Measurements from ENCODE around the gene TARS3.
"Not testable (repeated sequence)": the region's sequence is repeated elsewhere in the genome, so short reads cannot be mapped to it uniquely, and the experiment has no call there.

TARS3 gene

GRCh38 chr15:101654624-101655337 lies 69.5 kb downstream of the TARS3 start:
- not testable (repeated sequence) for DNase-seq (ENCODE audit: low read depth in 2 of 2)

DNA sequence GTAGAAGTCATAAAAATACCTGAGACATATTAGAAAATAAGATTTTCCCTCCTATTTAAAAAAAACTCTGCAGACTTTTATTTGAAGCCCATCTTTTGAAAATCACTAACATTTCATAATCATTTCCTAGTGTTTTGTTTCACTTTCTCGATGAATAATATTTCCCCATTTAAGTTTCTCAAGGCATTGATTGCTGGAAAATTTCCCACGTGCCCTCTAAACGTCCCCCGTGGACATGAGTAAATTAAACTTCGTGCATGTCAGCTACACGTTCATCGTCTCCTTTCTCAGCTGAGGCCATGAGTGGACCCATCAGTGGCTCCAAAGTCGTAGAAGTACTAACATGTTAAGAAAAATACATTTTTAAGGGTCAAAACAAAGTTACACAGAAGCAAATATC lies 70.1 kb downstream of the TARS3 start:
- no peak for DNase-seq (ENCODE audit: low read depth in 2 of 2)

DNA sequence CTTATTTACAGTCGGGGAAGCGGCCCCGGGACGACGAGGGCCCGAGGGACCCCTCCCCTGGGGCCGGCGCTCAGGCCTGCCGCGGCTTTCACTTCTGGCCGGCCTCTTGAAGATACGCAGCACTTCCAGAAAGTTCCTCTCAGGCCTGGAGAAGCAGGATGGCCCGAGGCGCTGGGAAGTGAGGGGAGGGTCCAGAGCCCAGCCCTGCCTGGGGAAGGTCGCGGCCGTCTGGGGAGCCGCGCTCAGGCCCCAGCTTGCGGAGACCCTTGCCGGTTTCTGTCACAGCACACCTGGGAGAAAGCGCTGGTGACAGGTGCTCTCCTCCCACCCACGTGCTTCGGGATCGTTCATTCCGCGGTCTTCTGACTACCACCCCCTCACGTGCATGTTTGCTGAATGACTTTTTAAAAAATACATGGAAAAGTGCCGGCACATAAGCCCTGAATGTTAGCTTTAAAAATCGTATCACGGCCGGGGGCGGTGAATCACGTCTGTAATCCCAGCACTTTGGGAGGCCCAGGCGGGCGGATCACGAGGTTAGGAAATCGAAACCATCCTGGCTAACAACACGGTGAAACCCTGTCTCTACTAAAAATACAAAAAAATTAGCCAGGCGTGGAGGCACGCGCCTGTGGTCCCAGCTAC lies 71.4 kb downstream of the TARS3 start:
- no peak for DNase-seq (ENCODE audit: low read depth in 2 of 2)

DNA sequence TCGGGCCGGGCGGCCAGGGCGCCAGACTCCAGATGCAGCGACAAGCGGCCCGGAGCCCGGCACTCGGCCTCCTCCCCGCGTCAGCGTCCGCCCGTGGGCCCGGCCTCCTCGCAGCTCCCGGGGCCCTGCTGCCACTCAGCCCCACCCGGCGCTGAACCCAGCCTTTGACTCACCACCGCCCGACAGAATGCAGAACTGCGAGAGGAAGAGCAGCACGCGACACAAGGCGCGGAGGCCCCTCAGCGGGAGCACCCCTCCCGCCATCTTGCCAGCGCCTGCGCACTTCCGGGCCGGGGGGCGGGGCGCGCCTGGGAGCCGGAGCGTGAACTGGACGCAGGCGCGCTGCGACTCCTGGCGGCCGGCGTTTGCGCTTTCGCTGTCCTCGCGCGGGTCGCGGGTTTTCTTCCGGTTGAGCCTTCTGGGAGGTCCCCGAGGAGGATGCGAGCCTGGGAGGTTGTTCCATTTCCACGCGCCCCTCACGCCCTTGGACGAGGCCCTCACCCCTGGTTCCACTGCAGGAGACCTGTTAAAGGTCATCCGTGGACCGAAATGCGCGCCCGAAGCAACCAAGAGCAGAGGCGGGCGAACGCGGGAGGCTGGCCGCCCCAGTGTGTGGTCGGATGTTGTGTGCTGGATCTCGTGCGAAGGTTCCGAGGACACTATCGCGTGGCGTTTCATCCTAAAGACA lies 72.0 kb downstream of the TARS3 start, which contains the start of gene TM2D3:
Gene TM2D3, minus strand, starts transcription at position 284 of the 688 bp plus-strand sequence. Its CDS starts 20 bp downstream, at position 264.
- DNase-seq (ENCODE audit: low read depth in 2 of 2): peak; percentile 91 to 93

DNA sequence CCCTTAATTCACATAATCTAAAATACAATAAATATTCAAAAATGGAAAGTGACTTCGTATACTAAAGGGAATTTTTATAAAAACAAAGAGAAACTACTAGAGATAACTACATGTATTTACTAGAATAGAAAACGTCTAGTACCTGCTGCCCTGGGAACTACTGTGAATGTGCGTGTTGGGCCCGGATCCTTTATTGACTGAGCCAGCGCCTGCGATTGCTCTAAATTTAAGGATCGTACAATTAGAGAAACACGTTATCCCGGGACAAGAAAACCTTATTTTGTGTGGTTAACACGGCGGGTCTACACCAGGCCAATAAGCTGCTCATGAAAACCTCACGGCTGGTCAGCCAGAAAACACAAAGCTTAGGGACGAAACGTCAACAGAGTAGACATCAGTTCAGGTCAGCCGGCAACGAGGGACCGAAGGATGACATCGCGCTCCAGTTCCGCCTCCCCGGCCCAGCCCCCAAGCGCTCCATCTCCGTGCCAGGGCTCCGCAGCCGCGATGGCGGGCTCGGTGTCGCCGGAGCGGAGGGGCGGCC lies 72.6 kb downstream of the TARS3 start:
- no peak for DNase-seq (ENCODE audit: low read depth in 2 of 2)

GRCh38 chr15:101650145-101650544 lies 74.1 kb downstream of the TARS3 start:
- DNase-seq (ENCODE audit: low read depth in 2 of 2): no peak

GRCh38 chr15:101648356-101648755 lies 75.9 kb downstream of the TARS3 start:
- no peak for DNase-seq (ENCODE audit: low read depth in 2 of 2)

DNA sequence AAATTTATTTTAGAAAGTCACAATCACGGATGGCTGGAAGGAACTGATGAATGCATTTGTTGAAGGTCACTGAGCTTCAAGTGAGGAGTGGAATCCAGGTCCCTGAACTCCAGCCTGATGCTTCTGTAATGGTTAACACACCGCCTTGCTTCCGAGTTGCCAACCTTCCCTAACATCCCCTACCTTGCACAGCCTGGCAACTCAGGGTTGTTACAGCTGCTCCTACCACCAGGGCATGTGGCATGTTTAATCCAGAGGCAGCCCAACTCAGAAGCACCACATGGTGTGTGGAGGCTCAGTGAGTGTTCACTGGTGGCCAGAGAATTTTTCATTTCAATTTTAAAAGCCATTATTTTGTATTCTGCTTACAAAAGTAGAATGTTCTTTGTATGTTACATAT lies 77.0 kb downstream of the TARS3 start:
- no peak for DNase-seq (ENCODE audit: low read depth in 2 of 2)

GRCh38 chr15:101646672-101647071 lies 77.6 kb downstream of the TARS3 start:
- no peak for DNase-seq (ENCODE audit: low read depth in 2 of 2)

GRCh38 chr15:101642361-101642760 lies 81.9 kb downstream of the TARS3 start:
- DNase-seq (ENCODE audit: low read depth in 2 of 2): no peak

- no peak for DNase-seq (ENCODE audit: low read depth in 2 of 2)
These were observed 82.4 kb downstream of the TARS3 start for GRCh38 chr15:101641894-101642293.

GRCh38 chr15:101641129-101641764 lies 83.0 kb downstream of the TARS3 start:
- DNase-seq (ENCODE audit: low read depth in 2 of 2): peak; percentile 37 to 43

DNA sequence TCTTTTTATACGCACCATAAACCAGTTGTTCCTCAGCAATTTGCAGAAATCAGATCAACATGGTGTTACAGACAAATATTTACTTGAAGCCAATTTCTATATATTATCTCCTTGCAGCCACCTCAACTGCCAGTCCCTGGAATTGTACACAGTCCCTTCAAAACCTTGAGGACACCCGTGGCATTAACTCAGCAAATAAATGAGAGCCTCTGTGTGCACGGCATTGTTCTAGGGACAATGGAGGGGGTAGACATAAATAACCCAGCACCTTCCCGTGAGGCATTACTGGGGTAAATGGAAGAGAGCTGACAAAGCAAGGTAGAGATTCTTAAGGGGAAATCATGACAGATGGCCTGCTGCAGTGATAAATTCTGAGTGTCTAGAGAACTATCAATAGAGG lies 84.6 kb downstream of the TARS3 start:
- DNase-seq (ENCODE audit: low read depth in 2 of 2): no peak

GRCh38 chr15:101637919-101638318 lies 86.4 kb downstream of the TARS3 start:
- DNase-seq (ENCODE audit: low read depth in 2 of 2): no peak

DNA sequence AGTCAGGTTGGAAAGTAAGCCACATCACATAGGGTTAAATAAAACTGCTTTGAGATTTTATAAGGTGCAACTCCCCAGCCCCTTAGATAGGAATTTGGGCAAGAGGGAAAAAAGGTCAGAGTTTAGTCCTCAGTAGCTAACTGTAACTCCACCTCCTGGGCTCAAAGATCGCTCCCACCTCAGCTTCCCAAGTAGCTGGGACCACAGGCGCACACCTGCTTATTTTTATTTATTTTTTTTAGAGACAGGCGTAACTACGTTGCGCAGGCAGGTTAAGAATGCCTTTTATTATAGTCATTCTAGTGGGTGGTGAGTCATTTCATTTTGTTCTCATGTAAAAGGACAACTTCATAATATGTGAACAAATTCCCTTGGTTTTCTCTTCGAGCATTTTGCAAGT lies 86.8 kb downstream of the TARS3 start:
- DNase-seq (ENCODE audit: low read depth in 2 of 2): no peak

GRCh38 chr15:101637038-101637437 lies 87.2 kb downstream of the TARS3 start:
- DNase-seq (ENCODE audit: low read depth in 2 of 2): no peak

- DNase-seq (ENCODE audit: low read depth in 2 of 2): no peak
These were observed 88.1 kb downstream of the TARS3 start for GRCh38 chr15:101635944-101636727.

DNA sequence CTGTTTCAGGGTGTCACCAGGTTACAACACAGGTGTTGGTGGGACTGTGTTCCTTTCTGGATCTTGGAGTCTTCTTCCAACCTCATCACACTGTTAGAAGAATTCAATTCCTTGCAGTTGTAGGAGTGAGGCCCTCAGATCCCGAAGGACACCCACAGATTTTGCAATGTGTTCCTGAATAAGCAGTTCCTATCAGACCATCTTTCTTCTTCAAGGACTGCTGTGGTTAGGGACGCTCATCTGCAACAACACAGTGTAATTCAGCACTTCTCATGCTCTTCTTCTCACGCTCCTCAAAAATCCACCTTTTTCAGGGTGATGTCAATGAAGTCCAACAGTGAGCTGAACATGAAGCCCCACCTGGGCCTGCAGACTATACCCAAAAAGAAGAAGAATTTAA lies 90.9 kb downstream of the TARS3 start:
- DNase-seq (ENCODE audit: low read depth in 2 of 2): no peak

DNA sequence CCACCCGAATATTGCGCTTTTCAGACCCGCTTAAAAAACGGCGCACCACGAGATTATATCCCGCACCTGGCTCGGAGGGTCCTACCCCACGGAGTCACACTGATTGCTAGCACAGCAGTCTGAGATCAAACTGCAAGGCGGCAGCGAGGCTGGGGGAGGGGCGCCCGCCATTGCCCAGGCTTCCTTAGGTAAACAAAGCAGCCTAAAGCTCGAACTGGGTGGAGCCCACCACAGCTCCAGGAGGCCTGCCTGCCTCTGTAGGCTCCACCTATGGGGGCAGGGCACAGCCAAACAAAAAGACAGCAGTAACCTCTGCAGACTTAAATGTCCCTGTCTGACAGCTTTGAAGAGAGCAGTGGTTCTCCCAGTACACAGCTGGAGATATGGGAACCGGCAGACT lies 97.5 kb downstream of the TARS3 start:
- not testable (repeated sequence) for DNase-seq (ENCODE audit: low read depth in 2 of 2)

DNA sequence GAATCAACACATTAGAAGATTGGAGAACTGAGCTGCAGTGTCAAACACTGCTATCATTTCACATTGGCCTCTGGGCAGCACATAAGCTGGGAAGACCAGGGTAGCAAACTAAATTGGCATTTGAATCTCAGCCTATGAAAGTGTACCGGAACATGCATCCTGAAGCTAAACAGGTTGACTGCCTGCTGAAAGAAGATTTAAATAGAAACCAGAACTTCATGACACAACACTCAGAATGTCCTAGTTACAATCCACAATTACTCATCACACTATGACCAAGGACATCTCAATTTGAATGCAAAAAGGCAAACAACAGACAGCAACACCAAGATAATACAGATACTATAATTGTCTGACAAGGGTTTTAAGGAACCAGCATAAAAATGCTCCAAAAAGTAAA lies 98.3 kb downstream of the TARS3 start:
- DNase-seq (ENCODE audit: low read depth in 2 of 2): no peak

DNA sequence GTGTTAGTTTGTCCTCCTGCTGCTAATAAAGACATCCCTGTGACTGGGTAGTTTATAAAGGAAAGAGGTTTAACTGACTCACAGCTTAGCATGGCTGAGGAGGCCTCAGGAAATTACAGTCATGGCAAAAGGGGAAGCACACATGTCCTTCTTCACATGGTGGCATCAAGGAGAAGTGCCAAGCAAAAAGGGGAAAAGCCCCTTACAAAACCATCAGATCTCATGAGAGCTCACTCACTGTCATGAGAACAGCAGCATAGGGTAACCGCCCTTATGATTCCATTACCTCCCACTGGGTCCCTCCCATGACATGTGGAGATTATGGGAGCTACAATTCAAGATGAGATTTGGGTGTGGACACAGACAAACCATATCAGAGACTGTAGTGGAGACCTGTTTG lies 99.1 kb downstream of the TARS3 start:
- DNase-seq (ENCODE audit: low read depth in 2 of 2): no peak
